OCI-LY7 (cell line): ENCODE measurements around the gene HMGN2. TPM values are rescaled to one million over a fixed set of nuclear protein-coding genes. Genes with fewer than 3 reads are reported as not detected.

ENCODE experiments used
- BruUV-seq: library from RNA; stranded (reverse); fragments of 400-500 nt; replicated peaks from 2 replicates; lab custom pipeline; 2021; lab: Mats Ljungman, UMichigan
- CTCF ChIA-PET: fragments of 300-600 bp; sonication (Branson Sonifier 250); formaldehyde crosslinking; loops from one replicate; lab custom pipeline; 2022; ENCODE audit warnings: antibody characterized with exemption; ENCODE audit not compliant: unreplicated experiment; lab: Charles Lee
- POLR2A ChIA-PET: fragments of 300-600 bp; sonication (Branson Sonifier 250); formaldehyde crosslinking; loops from one replicate; lab custom pipeline; 2022; ENCODE audit warnings: antibody characterized with exemption; lab: Charles Lee
- DNase-seq: peaks from one replicate; pipeline ENCODE4 v3.0.0-alpha.2; 2015; ENCODE audit warnings: low spot score
- H2AFZ ChIP-seq: fragments of 200-600 bp; sonication (generic), shearing (Covaris generic); 2 replicates; pipeline ENCODE4 v1.6.1; 2014; ENCODE audit warnings: mild to moderate bottlenecking, antibody characterized with exemption, low read length, moderate library complexity
- H3K27ac ChIP-seq: fragments of 200-600 bp; sonication (generic); 2 replicates; pipeline ENCODE4 v1.5.1; 2014; ENCODE audit warnings: mixed run types, low read depth, mild to moderate bottlenecking, moderate library complexity, low read length, inconsistent platforms; ENCODE audit not compliant: poor library complexity, severe bottlenecking
- H3K36me3 ChIP-seq: fragments of 200-600 bp; sonication (generic); 2 replicates; pipeline ENCODE4 v1.6.1; 2014; ENCODE audit warnings: mild to moderate bottlenecking, antibody characterized with exemption, low read length, moderate library complexity, mixed read lengths; ENCODE audit not compliant: insufficient read depth
- H3K4me1 ChIP-seq: fragments of 200-600 bp; sonication (generic); 2 replicates; pipeline ENCODE4 v1.5.1; 2014; ENCODE audit warnings: mild to moderate bottlenecking, low read length; ENCODE audit not compliant: insufficient read depth, poor library complexity, severe bottlenecking
- H3K4me2 ChIP-seq: fragments of 200-600 bp; sonication (generic); 2 replicates; pipeline ENCODE4 v1.6.1; 2014; ENCODE audit warnings: mild to moderate bottlenecking, low read length
- H3K4me3 ChIP-seq: fragments of 200-600 bp; sonication (generic); 2 replicates; pipeline ENCODE4 v1.5.1; 2014; ENCODE audit warnings: mild to moderate bottlenecking, low read depth, low read length; ENCODE audit not compliant: poor library complexity, severe bottlenecking
- H3K79me2 ChIP-seq: fragments of 200-600 bp; sonication (generic); 2 replicates; pipeline ENCODE4 v1.6.1; 2016; ENCODE audit warnings: low read depth, mild to moderate bottlenecking, low read length, moderate library complexity, mixed read lengths; ENCODE audit not compliant: insufficient read depth
- H3K9me2 ChIP-seq: fragments of 200-600 bp; sonication (generic); 2 replicates; pipeline ENCODE4 v1.6.1; 2016; ENCODE audit warnings: mild to moderate bottlenecking, low read length, mixed read lengths; ENCODE audit not compliant: insufficient read depth
- H3K9me3 ChIP-seq: fragments of 200-600 bp; sonication (generic); 2 replicates; pipeline ENCODE4 v1.6.1; 2014; ENCODE audit warnings: mild to moderate bottlenecking, mixed run types, low read length, mixed read lengths
- H4K20me1 ChIP-seq: fragments of 200-600 bp; sonication (generic); 2 replicates; pipeline ENCODE4 v1.6.1; 2014; ENCODE audit warnings: mild to moderate bottlenecking, antibody characterized with exemption, low read length, moderate library complexity, mixed read lengths; ENCODE audit not compliant: insufficient read depth
- EZH2phosphoT487 ChIP-seq: fragments of 200-600 bp; sonication (generic); IDR thresholded peaks from 2 replicates; pipeline ENCODE4 v1.6.1; 2018; ENCODE audit warnings: low read depth, borderline replicate concordance, mild to moderate bottlenecking, mixed run types, antibody characterized with exemption, low read length, moderate library complexity, mixed read lengths
- intact Hi-C: fragments of 100-400 bp; cut with micrococcal nuclease; formaldehyde crosslinking; loops from one replicate; pipeline ENCODE4 v1.10.0; 2022; ENCODE audit not compliant: unreplicated experiment
- total RNA-seq, 2 experiments: library from RNA; depleted of rRNA in 1 of 2; stranded (reverse); fragments of >200 nt in 1 of 2; shearing (Covaris generic) in 1 of 2; gene quantifications; 2 replicates each; pipeline ENCODE4 v1.2.3, GENCODE V29; 2014 to 2022
- TF ChIP-seq, protein P1 (sequence below): fragments of 200-600 bp; sonication (generic); conservative IDR thresholded peaks from 2 replicates; pipeline ENCODE4 v1.5.1; 2014; ENCODE audit warnings: mild to moderate bottlenecking, antibody characterized with exemption, low read length, moderate library complexity, mixed read lengths

The HMGN2 gene
- total RNA-seq, 2 experiments from 2014 or later, result 649 to 1,017 TPM

DNA sequence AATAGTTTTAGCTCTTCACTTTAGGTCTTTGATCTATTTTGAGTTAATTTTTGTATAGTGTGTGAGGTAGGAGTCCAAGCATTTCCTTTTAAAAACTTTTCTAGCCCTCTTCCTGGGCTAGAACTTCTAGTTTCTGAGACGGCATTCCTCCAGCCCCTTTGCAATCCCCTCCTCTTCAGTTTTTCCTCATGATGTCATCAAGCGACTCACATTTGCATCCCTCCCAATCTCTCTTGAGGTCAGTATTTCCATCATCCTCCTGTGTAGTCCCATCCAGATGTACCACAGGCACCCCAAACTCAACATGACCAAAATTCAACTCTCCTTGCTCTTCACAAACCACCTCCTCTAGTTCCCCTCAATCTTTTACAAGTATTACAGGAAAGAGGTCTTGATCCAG lies 10.7 kb downstream of the HMGN2 start:
- Histone ChIP-seq H3K4me1 (no peaks in the 10 kb centered on the region), H4K20me1 (no peaks in the 10 kb centered on the region), H3K9me3 (no peaks in the 10 kb centered on the region), H3K27ac (no peak overlapping the region), H3K36me3 (no peaks in the 10 kb centered on the region; the same call in none of the 2 replicates), H3K4me2 (no peak overlapping the region), H3K4me3 (no peak overlapping the region), H3K9me2 (no peaks in the 10 kb centered on the region), H2AFZ (no peak overlapping the region), H3K79me2 (no peaks in the 10 kb centered on the region)
- TF ChIP-seq EZH2phosphoT487, result no peak
- TF ChIP-seq, protein P1, sequence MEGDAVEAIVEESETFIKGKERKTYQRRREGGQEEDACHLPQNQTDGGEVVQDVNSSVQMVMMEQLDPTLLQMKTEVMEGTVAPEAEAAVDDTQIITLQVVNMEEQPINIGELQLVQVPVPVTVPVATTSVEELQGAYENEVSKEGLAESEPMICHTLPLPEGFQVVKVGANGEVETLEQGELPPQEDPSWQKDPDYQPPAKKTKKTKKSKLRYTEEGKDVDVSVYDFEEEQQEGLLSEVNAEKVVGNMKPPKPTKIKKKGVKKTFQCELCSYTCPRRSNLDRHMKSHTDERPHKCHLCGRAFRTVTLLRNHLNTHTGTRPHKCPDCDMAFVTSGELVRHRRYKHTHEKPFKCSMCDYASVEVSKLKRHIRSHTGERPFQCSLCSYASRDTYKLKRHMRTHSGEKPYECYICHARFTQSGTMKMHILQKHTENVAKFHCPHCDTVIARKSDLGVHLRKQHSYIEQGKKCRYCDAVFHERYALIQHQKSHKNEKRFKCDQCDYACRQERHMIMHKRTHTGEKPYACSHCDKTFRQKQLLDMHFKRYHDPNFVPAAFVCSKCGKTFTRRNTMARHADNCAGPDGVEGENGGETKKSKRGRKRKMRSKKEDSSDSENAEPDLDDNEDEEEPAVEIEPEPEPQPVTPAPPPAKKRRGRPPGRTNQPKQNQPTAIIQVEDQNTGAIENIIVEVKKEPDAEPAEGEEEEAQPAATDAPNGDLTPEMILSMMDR, result no peak
- intact Hi-C loops, result no loop called here
- no TSS peak for BruUV-seq
- no peak for DNase-seq
- ChIA-PET CTCF (no interaction called here), POLR2A (interaction anchor here (0.6 kb wide), 1 partner anchor 17 kb away, joined by 3 read pairs; no protein-coding TSS in a partner anchor)

DNA sequence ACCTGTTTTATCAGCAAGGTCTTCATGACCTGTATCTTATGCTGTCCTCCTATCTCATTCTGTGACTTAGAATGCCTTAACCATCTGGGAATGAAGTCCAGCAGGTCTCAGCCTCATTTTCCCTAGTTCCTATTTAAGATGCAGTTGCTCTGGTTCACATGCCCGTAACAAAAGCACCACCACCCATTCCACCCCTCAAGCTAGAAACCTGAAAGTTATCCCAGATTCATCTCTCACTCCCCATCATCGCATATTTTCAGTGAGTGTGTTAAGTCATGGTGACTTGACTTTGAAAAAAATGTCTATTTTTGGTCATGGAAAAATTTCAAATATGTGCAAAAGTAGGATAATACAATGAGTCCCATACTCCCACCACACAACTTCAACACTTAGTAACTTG lies 11.7 kb downstream of the HMGN2 start:
- no TSS peak for BruUV-seq
- Histone ChIP-seq H3K36me3 (no peaks in the 10 kb centered on the region; the same call in 1 of the 2 replicates), H3K9me2 (no peaks in the 10 kb centered on the region), H3K4me3 (no peak overlapping the region), H3K27ac (no peak overlapping the region), H4K20me1 (no peaks in the 10 kb centered on the region), H2AFZ (no peak overlapping the region), H3K79me2 (no peaks in the 10 kb centered on the region), H3K4me1 (no peaks in the 10 kb centered on the region), H3K4me2 (no peak overlapping the region), H3K9me3 (no peaks in the 10 kb centered on the region)
- ChIA-PET CTCF (no interaction called here), POLR2A (no interaction called here)
- TF ChIP-seq, protein P1, result no peak
- TF ChIP-seq EZH2phosphoT487, result no peak
- no peak for DNase-seq
- intact Hi-C loops, result no loop called here

DNA sequence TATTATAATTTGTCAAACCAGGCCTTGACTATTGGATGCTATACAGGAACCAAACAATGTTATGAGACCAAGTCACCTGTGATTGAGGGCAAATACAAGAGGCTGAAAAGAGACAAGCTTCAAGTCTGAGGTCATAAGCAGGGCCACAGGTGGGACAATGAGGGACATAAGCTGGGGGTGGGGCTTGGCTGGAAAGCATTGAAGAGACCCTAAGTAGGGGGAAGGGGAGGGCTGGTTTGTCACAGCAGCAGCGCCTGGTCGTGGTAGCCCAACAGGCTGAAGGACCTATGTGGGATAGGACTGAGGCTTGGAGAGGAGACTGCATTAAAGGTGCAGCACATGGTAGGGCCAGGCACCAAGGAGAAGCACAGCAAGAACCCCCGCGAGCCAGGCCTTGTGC lies 17.9 kb downstream of the HMGN2 start:
- BruUV-seq, result no TSS peak
- intact Hi-C loops, result no loop called here
- Histone ChIP-seq H3K4me3 (no peak overlapping the region), H3K9me2 (no peaks in the 10 kb centered on the region), H3K4me2 (no peak overlapping the region), H3K36me3 (no peaks in the 10 kb centered on the region), H2AFZ (no peak overlapping the region), H3K4me1 (peaks cover 10% of the 10 kb centered on the region), H3K79me2 (no peaks in the 10 kb centered on the region), H4K20me1 (no peaks in the 10 kb centered on the region), H3K27ac (no peak overlapping the region), H3K9me3 (no peaks in the 10 kb centered on the region)
- TF ChIP-seq, protein P1, result no peak
- TF ChIP-seq EZH2phosphoT487, result no peak
- no peak for DNase-seq
- POLR2A ChIA-PET, result interaction anchor here (1.4 kb wide), 1 partner anchor 18 kb away, joined by 6 read pairs; the partner anchor contains the start of gene HMGN2
- CTCF ChIA-PET, result interaction anchor here (1.2 kb wide), 1 partner anchor 10 kb away, joined by 3 read pairs; no protein-coding TSS in a partner anchor
